Measurements from ENCODE around the gene ANGPTL7.

DNA sequence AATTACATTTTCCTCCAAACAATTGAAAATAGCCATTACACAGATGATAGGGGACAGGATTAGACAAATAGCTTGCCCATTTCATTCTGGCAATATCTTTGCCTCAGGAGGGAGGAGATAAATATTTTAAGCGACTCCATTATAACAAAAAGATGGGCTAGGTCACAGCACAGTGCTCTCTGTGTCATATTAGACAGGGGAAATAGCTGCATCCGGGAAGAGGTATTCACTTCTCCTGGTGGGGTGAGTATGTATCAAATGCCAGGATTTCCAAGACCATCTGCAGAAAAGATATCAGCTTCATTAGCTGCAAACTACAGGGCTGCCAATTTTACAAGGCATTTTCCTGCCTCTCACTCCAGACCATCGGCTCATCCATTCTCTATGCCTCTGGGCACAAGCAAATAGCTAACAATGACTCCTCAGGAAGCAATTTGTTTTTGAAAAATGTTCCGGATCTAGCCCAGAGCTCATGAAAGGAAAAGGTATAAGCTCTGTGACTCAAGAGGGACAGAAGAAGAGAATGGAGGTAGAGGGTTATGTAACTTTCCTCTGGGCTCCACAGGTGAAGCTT is 41.9 kb upstream of the ANGPTL7 start:
- TF ChIP-seq, protein P1, sequence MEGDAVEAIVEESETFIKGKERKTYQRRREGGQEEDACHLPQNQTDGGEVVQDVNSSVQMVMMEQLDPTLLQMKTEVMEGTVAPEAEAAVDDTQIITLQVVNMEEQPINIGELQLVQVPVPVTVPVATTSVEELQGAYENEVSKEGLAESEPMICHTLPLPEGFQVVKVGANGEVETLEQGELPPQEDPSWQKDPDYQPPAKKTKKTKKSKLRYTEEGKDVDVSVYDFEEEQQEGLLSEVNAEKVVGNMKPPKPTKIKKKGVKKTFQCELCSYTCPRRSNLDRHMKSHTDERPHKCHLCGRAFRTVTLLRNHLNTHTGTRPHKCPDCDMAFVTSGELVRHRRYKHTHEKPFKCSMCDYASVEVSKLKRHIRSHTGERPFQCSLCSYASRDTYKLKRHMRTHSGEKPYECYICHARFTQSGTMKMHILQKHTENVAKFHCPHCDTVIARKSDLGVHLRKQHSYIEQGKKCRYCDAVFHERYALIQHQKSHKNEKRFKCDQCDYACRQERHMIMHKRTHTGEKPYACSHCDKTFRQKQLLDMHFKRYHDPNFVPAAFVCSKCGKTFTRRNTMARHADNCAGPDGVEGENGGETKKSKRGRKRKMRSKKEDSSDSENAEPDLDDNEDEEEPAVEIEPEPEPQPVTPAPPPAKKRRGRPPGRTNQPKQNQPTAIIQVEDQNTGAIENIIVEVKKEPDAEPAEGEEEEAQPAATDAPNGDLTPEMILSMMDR (IDR thresholded peaks at IDR 0.05; ENCODE audit: borderline replicate concordance, extremely low read depth, low read length, poor library complexity, severe bottlenecking), result no peak
- no peak for TF ChIP-seq EZH2 (IDR thresholded peaks at IDR 0.05; ENCODE audit: borderline replicate concordance, low read depth, low read length, severe bottlenecking)
